Ascending aorta (tissue), 2 donors: Measurements from ENCODE around the gene PRICKLE1. TPM values are rescaled to one million over a fixed set of nuclear protein-coding genes. Genes with fewer than 3 reads are reported as not detected.
A peak's percentile ranks its signal among the peaks of the same experiment; 100 is the strongest.

Source experiments
- DNase-seq, 2 donors: peaks; one replicate each; pipeline ENCODE4 v3.0.0-alpha.2; 2019; ENCODE audit warnings: low spot score in 2 of 2
- H3K27ac ChIP-seq, 2 donors: fragments of 200-600 bp; sonication (generic); one replicate each; pipeline ENCODE4 v1.5.1; 2016 to 2017; ENCODE audit warnings: mild to moderate bottlenecking in 1 of 2
- H3K27me3 ChIP-seq: fragments of 200-600 bp; sonication (generic); one replicate; pipeline ENCODE4 v1.5.1; 2017
- H3K36me3 ChIP-seq, 2 donors: fragments of 200-600 bp; sonication (generic); one replicate each; pipeline ENCODE4 v1.5.1; 2016
- H3K4me1 ChIP-seq, 2 donors: fragments of 200-600 bp; sonication (generic); one replicate each; pipeline ENCODE4 v1.5.1; 2016 to 2017; ENCODE audit warnings: mild to moderate bottlenecking in 1 of 2
- H3K4me3 ChIP-seq, 2 donors: fragments of 200-600 bp; sonication (generic); one replicate each; pipeline ENCODE4 v1.5.1; 2016 to 2017; ENCODE audit warnings: mild to moderate bottlenecking in 1 of 2
- H3K9me3 ChIP-seq, 2 donors: fragments of 200-600 bp; sonication (generic); one replicate each; pipeline ENCODE4 v1.5.1; 2016
- intact Hi-C: fragments of 100-400 bp; cut with DNase I; formaldehyde crosslinking; loops from one replicate; pipeline ENCODE4 v1.15.1; 2023
- total RNA-seq: library from RNA; depleted of rRNA; stranded (reverse); fragments of >200 nt; gene quantifications from one replicate; pipeline ENCODE4 v1.1.0, GENCODE V29; 2016
- TF ChIP-seq, protein P1 (sequence below), 3 experiments: fragments of 200-600 bp in 2 of 3; fragments of 450-650 bp in 1 of 3; sonication (generic) in 2 of 3; IDR thresholded peaks; one replicate each; pipeline ENCODE4 v1.5.1; 2016 to 2019; ENCODE audit warnings: antibody characterized with exemption in 3 of 3, mild to moderate bottlenecking in 1 of 3, moderate library complexity in 1 of 3

The PRICKLE1 gene
- total RNA-seq, 1 donor from 2014 or later, result 1.8 TPM

GRCh38 chr12:42525444-42525843 is 64.1 kb downstream of the PRICKLE1 start:
- intact Hi-C loops, result no loop called here
- Histone ChIP-seq H3K27me3 (no peaks in the 10 kb centered on the region), H3K36me3 (no peaks in the 10 kb centered on the region), H3K27ac (no peak overlapping the region), H3K4me3 (no peak overlapping the region), H3K9me3 (no peaks in the 10 kb centered on the region), H3K4me1 (no peaks in the 10 kb centered on the region)
- DNase-seq, result no peak
- TF ChIP-seq, protein P1, sequence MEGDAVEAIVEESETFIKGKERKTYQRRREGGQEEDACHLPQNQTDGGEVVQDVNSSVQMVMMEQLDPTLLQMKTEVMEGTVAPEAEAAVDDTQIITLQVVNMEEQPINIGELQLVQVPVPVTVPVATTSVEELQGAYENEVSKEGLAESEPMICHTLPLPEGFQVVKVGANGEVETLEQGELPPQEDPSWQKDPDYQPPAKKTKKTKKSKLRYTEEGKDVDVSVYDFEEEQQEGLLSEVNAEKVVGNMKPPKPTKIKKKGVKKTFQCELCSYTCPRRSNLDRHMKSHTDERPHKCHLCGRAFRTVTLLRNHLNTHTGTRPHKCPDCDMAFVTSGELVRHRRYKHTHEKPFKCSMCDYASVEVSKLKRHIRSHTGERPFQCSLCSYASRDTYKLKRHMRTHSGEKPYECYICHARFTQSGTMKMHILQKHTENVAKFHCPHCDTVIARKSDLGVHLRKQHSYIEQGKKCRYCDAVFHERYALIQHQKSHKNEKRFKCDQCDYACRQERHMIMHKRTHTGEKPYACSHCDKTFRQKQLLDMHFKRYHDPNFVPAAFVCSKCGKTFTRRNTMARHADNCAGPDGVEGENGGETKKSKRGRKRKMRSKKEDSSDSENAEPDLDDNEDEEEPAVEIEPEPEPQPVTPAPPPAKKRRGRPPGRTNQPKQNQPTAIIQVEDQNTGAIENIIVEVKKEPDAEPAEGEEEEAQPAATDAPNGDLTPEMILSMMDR (IDR thresholded peaks at IDR 0.05), result no peak

DNA sequence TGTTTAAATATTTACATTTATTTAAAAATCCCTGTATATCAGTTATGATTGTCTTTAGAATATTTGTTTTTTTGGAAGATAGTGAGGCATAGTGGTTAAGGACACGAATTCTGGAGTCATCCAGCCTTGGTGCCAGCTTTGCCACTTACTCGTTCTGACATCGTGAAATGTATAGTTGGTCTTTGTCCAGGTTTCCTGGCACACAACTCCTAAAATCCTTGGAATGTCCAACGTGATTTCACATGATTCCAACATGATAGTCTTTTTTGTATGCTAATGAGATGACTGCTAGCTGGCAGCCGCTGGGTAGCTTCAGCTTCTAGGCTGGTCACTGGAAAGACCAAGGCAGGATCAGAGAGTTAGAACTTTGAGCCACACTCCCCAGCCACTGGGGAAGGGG is 64.8 kb downstream of the PRICKLE1 start:
- TF ChIP-seq, protein P1 (IDR thresholded peaks at IDR 0.05), result no peak
- H3K36me3 ChIP-seq, result no peaks in the 10 kb centered on the region
- DNase-seq, result no peak
- H3K9me3 ChIP-seq, result no peaks in the 10 kb centered on the region
- H3K4me1 ChIP-seq, result no peaks in the 10 kb centered on the region
- H3K27me3 ChIP-seq, result no peaks in the 10 kb centered on the region
- H3K27ac ChIP-seq, result no peak overlapping the region
- intact Hi-C loops, result no loop called here
- no peak overlapping the region for H3K4me3 ChIP-seq

DNA sequence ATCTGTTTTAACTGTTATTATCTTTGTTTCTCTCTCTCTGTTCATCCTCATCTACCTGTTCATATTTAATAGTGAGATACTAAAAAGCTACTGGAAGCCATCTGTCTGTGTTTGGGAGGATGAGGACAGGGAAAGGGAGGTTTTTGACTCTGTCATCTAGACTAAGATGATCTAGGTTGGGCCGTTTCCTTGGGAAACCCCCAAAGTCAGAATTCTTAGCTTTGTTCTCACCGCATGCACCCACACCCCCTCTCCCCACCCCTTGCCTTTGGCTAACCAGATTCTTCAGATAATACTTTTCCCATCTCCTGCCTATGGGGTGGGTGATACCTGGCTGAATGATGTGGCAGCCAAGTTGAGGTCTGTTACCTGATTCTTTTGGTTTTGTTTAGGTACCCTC is 73.0 kb downstream of the PRICKLE1 start:
- intact Hi-C loops, result no loop called here
- TF ChIP-seq, protein P1 (IDR thresholded peaks at IDR 0.05), result no peak
- DNase-seq, result no peak
- peaks cover 0 to 6% of the 10 kb centered on the region in 2 donors for H3K9me3 ChIP-seq
- H3K27ac ChIP-seq, result no peak overlapping the region
- no peaks in the 10 kb centered on the region for H3K27me3 ChIP-seq
- H3K36me3 ChIP-seq, result no peaks in the 10 kb centered on the region
- H3K4me3 ChIP-seq, result no peak overlapping the region
- no peaks in the 10 kb centered on the region for H3K4me1 ChIP-seq

DNA sequence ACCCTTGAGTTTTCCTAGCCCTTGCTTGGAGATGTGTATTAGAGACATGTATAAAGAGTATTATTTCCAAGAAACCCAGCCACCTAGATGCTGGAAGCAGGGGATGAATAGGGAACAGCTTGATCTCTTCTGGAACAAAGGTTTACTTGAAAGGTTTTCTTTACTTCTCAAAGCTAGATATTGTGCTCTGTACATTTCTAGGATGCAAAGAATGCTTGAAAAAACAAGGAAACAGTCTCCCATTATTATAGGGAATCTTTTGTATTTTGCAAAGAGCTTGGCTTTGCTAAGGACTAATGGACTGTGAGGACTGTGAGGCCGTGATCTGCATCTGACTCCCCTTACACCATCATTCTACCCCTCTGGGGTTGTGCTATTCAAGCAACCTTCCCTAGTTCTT is 77.9 kb downstream of the PRICKLE1 start:
- Histone ChIP-seq H3K27me3 (no peaks in the 10 kb centered on the region), H3K9me3 (peaks cover 0 to 4% of the 10 kb centered on the region in 2 donors), H3K4me3 (no peak overlapping the region), H3K27ac (no peak overlapping the region), H3K4me1 (peaks cover 0 to 4% of the 10 kb centered on the region in 2 donors), H3K36me3 (no peaks in the 10 kb centered on the region)
- no peak for DNase-seq
- TF ChIP-seq, protein P1 (IDR thresholded peaks at IDR 0.05), result no peak
- intact Hi-C loops, result no loop called here

DNA sequence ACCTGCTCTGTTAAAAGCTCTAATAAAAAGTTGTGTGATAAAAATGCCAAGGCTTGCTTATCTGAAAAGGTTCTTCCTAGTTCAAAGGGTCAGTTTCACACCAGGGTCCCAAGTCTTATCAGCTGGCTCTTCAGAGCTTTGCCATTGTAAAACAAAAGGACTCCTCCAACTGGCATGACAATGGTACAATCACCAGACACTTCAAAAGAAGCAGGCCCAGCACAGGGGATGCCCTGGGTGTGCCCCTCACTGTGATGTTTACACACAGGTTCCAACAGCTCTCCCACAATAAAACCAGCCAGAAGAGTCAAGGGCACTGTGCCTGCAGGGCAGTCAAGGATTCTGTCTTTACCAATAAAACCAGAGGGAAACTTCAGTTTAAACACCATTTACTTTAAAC is 78.7 kb downstream of the PRICKLE1 start:
- no peaks in the 10 kb centered on the region for H3K9me3 ChIP-seq
- no peaks in the 10 kb centered on the region for H3K36me3 ChIP-seq
- intact Hi-C loops, result no loop called here
- H3K4me1 ChIP-seq, result peaks cover 0 to 4% of the 10 kb centered on the region in 2 donors
- H3K27me3 ChIP-seq, result no peaks in the 10 kb centered on the region
- no peak overlapping the region for H3K4me3 ChIP-seq
- no peak for DNase-seq
- TF ChIP-seq, protein P1 (IDR thresholded peaks at IDR 0.05), result no peak
- H3K27ac ChIP-seq, result no peak overlapping the region

- TF ChIP-seq, protein P1 (IDR thresholded peaks at IDR 0.05), result no peak
Measured at GRCh38 chr12:42508913-42509460, 80.6 kb downstream of the PRICKLE1 start.

More at GRCh38 chr12:42508913-42509460, 80.6 kb downstream of the PRICKLE1 start:
- intact Hi-C loops, result no loop called here
- H3K27me3 ChIP-seq, result no peaks in the 10 kb centered on the region
- H3K27ac ChIP-seq, result peak overlapping the region; percentile 13 to 69
- no peaks in the 10 kb centered on the region for H3K9me3 ChIP-seq
- no peak for DNase-seq
- H3K36me3 ChIP-seq, result no peaks in the 10 kb centered on the region
- H3K4me3 ChIP-seq, result peak overlapping the region in 1 of 2 donors; percentile 29
- peaks cover 0 to 4% of the 10 kb centered on the region in 2 donors for H3K4me1 ChIP-seq
